NCI-H2227 (cell line): ENCODE measurements around the gene TFEC.
"Not testable (repeated sequence)": the region's sequence is repeated elsewhere in the genome, so short reads cannot be mapped to it uniquely, and the experiment has no call there.

ENCODE experiments used
- DNase-seq: peaks from one replicate; lab custom pipeline; 2025; ENCODE audit not compliant: unreplicated experiment; lab: John Stamatoyannopoulos, UW

TFEC gene

DNA sequence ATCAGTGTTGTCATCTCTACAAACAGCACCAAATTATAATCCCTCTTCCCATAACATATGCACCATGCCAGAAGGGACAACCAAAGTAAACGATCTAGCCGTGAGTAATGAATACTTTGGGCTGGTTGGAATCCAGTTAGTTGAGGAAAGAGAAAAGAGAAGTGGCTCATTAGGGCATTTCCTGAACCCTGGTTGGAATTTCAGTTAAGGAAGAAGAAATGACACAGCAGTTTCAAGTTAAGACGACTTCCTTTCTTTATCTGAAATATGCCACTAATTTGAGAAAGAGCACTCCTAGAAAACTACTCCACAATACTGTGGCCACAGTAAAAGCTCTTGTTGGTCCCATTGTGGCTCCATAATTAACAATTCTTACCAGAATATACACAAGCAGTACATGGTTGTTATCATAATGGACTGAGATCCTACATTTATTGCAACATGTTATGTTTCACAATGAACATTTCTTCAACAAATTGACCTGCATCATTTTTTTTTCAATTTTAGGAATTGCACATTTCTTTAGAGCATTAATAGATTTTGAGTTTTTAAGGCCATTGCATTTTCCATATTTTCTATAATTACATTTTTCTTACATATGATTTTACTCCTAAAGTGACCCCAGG, at the start of gene TFEC:
Gene TFEC (minus strand): TSS at position 113 of the 626 bp plus-strand sequence. CDS start 46,322 bp downstream, outside the sequence.
- no peak for DNase-seq

GRCh38 chr7:116075351-116076145, 45.0 kb upstream of the TFEC start:
- no peak for DNase-seq

GRCh38 chr7:116071629-116072028, 41.1 kb upstream of the TFEC start:
- DNase-seq, result no peak

- no peak for DNase-seq
These were observed 33.6 kb upstream of the TFEC start for GRCh38 chr7:116064179-116064578.

GRCh38 chr7:116062666-116063065, 32.1 kb upstream of the TFEC start:
- DNase-seq, result no peak

DNA sequence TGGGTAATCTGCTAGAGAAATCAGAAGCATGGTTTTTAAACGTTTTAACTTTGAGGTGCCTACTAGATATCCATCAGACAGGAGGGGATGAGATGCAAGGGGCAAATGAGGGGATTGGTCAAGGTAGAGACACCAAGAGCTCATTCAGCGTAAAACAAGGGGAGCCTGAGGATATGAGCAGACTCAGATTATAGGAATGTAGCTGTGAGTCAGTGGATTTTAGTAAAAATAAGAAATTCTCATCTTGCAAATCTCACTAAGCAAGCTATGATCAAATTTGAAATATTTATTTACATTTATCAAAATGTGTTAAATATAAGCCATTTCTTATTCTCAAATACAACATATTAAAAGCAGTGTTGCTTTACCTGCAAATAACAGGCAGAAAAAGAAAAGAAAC, 21.4 kb upstream of the TFEC start:
- no peak for DNase-seq

GRCh38 chr7:116047261-116047660, 16.7 kb upstream of the TFEC start:
- DNase-seq, result not testable (repeated sequence)

GRCh38 chr7:116045532-116045931, 15.0 kb upstream of the TFEC start:
- DNase-seq, result no peak

- DNase-seq, result no peak
These were observed 11.1 kb upstream of the TFEC start for GRCh38 chr7:116041615-116042014.

DNA sequence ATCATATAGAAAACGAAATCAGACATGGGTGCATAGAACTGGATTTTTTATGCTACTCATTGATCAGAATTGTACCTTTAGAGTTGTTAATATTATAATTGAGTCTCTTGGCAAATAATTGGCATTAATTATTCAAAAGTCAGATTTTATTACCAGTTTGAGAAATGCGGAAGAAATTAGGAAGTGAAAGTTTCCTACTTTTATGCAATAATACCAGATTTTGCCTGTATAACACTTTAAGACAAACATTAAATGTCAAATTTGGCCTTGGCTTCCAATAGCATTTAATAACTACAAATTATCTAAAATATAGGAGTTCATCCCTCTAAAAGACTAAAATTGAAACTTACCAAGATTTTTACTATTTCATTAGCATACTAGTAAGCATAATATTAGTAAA, 6.8 kb upstream of the TFEC start:
- no peak for DNase-seq

DNA sequence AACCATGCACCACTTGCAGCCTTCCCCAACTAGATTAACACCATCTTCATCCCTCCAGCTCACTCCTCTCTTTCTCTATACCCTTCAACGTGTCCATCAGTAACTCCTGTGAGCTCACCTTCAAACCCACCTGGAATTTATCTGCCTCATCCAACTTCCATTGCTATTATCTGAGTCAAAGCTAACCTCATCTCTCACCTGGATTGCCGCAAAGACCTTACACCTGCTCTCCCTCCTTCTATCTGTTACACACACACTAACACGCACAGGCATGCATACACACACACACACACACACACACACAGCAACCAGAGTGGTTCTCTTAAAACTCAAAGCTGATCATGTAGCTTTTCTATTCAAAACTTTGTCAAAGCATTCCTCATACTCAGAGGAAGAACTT, 3.8 kb upstream of the TFEC start:
- DNase-seq, result no peak

DNA sequence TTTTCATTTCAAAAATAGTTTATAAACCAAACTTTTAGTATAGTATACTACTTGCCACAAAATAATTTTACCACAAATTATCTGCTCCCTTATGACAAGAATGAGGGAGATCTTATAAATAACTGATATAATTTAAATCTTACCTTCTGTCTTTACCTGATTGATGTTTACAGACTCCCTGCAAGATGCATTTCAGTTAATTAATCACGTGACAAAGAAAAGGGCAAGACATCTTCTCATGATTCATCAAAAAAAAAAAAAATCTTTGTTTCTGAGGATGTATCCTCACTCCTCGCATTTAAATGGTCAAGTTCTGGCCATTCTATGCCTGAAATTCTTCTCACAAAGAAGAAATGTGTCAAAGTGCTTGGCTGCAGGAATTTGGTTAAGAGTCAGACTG, 2.3 kb upstream of the TFEC start:
- no peak for DNase-seq

- no peak for DNase-seq
These were observed 1.8 kb downstream of the TFEC start for GRCh38 chr7:116028787-116029186.

DNA sequence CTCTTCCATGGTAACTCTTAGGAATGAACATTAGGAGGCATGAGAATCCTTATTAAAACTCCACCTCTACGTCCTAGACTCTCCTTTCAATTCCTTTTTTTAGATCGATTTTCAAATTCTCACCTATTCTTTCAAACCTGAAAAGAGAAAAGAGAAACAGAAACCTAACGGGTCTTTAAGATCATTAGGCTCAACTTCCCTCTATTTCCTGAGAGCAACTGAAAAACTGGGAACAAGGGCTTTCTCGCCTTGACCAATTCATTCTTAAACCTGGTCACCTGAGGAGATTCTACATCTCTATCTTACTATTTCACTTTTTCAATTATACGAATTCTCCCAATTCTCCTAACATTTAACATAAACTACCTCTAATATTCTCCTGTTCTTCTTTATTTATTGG, 2.8 kb downstream of the TFEC start:
- no peak for DNase-seq

- no peak for DNase-seq
These were observed 5.4 kb downstream of the TFEC start for GRCh38 chr7:116024826-116025809.

DNA sequence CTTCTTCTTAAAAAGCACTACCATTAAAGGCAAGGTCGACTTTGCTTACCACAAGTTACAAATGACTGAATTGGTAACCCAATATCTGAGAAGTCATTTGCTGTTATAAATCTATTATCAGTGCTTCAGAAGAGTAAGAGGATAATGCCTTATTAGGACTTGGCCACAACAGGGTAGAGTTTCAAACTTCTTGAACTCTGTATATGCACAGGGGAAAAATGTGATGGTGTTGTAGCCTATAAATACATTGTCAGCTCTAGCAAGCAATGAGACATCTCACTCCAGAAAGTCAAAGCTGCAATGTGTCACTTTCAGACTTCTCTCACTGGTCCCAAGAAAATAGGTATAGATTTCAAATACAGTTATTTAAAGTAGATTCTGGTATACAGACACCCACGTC, 9.3 kb downstream of the TFEC start:
- DNase-seq, result no peak

DNA sequence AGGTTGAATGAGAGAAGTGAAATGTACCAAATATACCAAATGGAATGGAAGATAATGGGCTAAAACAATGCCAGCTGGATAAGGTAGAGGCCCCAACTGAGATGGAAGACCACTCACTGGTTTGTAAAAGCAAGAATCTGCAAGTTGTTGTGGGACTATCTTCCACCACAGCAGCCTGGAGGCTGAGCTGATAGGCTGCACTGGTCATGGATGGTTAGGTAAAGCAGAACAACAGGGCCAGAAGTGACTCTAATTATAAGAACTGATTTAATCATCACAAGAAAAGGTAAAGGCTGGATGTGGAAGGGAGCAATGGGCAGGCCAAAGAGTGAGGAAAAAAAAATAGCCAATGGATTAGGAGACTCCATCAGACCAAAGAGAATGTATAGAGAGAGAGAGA, 11.8 kb downstream of the TFEC start:
- no peak for DNase-seq

GRCh38 chr7:116013675-116014074, 16.9 kb downstream of the TFEC start:
- no peak for DNase-seq

DNA sequence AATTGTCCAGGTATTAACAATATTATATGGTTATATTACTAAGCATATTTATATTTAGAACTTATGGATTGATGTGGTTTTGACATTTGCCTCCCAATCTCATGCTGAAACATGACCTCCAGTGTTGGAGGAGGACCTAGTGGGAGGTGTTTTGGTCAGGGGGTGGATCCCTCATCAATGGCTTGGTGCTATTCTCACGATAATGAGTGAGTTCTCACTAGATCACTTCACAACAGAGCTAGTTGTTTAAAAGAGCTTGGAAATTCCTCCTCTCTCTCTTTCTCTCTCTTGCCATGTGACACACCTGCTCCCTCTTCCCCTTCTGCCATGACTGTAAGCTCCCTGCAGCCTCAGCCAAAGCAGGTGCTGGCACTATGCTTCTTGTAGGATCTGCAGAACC, 19.0 kb downstream of the TFEC start:
- no peak for DNase-seq

DNA sequence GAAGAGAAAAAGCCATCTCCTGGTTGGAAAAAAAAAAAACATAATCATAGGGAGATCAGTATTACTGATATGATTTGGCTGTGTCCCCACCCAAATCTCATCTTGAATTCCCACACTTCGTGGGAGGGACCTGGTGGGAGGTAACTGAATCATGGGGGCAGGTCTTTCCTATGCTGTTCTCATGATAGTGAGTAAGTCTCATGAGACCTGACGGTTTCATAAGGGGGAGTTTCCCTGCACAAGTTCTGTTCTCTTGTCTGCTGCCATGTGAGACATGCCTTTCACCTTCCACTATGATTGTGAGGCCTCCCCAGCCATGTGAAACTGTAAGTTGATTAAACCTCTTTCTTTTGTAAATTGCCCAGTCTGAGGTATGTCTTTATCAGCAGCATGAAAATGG, 25.8 kb downstream of the TFEC start:
- not testable (repeated sequence) for DNase-seq

- DNase-seq, result no peak
These were observed 33.3 kb downstream of the TFEC start for GRCh38 chr7:115997221-115997620.

DNA sequence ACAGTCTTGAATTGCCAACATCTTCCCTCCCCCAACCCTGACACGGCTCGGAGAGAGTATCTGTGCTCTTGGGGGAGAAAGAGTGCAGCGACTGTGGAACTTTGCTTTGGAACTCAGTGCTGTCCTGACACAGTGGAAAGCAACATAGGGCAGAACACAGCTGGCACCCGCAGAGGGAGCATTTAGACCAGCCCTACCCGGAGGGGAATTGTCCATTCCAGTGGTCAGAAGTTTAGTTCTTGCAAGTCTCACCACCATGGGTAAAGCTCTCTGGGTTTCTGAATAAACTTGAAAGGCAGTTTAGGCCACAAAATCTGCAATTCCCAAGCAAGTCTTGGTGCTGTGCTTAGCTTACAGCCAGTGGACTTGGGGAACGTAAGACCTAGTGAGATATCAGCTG, 34.9 kb downstream of the TFEC start:
- no peak for DNase-seq
